HEK293 (cell line): ENCODE results near the gene KLRB1.
"Not testable (repeated sequence)": the region's sequence is repeated elsewhere in the genome, so short reads cannot be mapped to it uniquely, and the experiment has no call there.

Experiments used
- CTCF ChIA-PET: fragments of 350-600 bp; formaldehyde crosslinking; extraction: SDS; loops from one replicate; lab custom pipeline; 2021; ENCODE audit warnings: antibody characterized with exemption; lab: Yijun Ruan, JAX
- POLR2A ChIA-PET: fragments of 300-600 bp; formaldehyde crosslinking; extraction: SDS; loops from one replicate; lab custom pipeline; 2020; ENCODE audit warnings: antibody characterized with exemption, inconsistent platforms; lab: Yijun Ruan, JAX
- H3K27ac ChIP-seq: fragments of 200-500 bp; sonication (Bioruptor generic); 2 replicates; pipeline ENCODE4 v1.5.1; 2014; ENCODE audit warnings: low read depth, low read length, control low read depth, inconsistent platforms; ENCODE audit errors: extremely low read depth
- H3K36me3 ChIP-seq, 2 experiments: fragments of 200-500 bp in 1 of 2; sonication (Bioruptor generic) in 1 of 2; 1 replicate in 1 of 2; 2 replicates in 1 of 2; pipeline ENCODE4 v1.5.1; 2014 to 2017; ENCODE audit warnings: inconsistent platforms in 2 of 2, low read length in 2 of 2; ENCODE audit not compliant: control insufficient read depth in 2 of 2, insufficient read depth in 1 of 2
- H3K4me1 ChIP-seq: fragments of 200-500 bp; sonication (Bioruptor generic); 2 replicates; pipeline ENCODE4 v1.5.1; 2014; ENCODE audit warnings: mild to moderate bottlenecking, low read length, inconsistent platforms; ENCODE audit not compliant: control insufficient read depth, insufficient read depth
- H3K4me3 ChIP-seq: 2 replicates; pipeline ENCODE4 v1.5.1; 2011; ENCODE audit warnings: low read depth, mild to moderate bottlenecking, control low read depth, low read length, moderate library complexity
- H3K9me3 ChIP-seq: fragments of 200-500 bp; sonication (Bioruptor generic); 2 replicates; pipeline ENCODE4 v1.5.1; 2014; ENCODE audit warnings: low read depth, low read length, inconsistent platforms; ENCODE audit not compliant: control insufficient read depth, insufficient read depth
- MEIS1 ChIP-seq: sonication (generic); formaldehyde crosslinking; IDR thresholded peaks from 2 replicates; pipeline ENCODE4 v1.8.1; 2022; ENCODE audit warnings: missing genetic modification reagents, mild to moderate bottlenecking, borderline replicate concordance
- SALL2 ChIP-seq: fragments of 450-650 bp; formaldehyde crosslinking; IDR thresholded peaks from 2 replicates; pipeline ENCODE4 v1.5.0; 2017; ENCODE audit warnings: missing biosample characterization, mild to moderate bottlenecking, missing genetic modification characterization, borderline replicate concordance
- SETDB1 ChIP-seq: IDR thresholded peaks from one replicate; pipeline ENCODE4 v1.6.1; 2017; ENCODE audit warnings: mild to moderate bottlenecking, low read length, moderate library complexity, mixed read lengths; ENCODE audit not compliant: insufficient read length
- TRIM28 ChIP-seq: IDR thresholded peaks from 2 replicates; pipeline ENCODE4 v1.6.1; 2011; ENCODE audit warnings: low read length, control low read depth, borderline replicate concordance
- ZNF174 ChIP-seq: fragments of 450-650 bp; formaldehyde crosslinking; IDR thresholded peaks from 2 replicates; pipeline ENCODE4 v1.5.0; 2017; ENCODE audit warnings: missing biosample characterization, mild to moderate bottlenecking, missing genetic modification characterization
- ZNF19 ChIP-seq: fragments of 450-650 bp; formaldehyde crosslinking; IDR thresholded peaks from 2 replicates; pipeline ENCODE4; 2016; ENCODE audit warnings: missing biosample characterization, missing genetic modification characterization, low read depth
- ZNF350 ChIP-seq: fragments of 450-650 bp; formaldehyde crosslinking; IDR thresholded peaks from 2 replicates; pipeline ENCODE4 v1.5.0; 2017; ENCODE audit warnings: missing biosample characterization, mild to moderate bottlenecking, missing genetic modification characterization
- ZNF394 ChIP-seq: fragments of 450-650 bp; formaldehyde crosslinking; IDR thresholded peaks from 2 replicates; pipeline ENCODE4 v1.5.1; 2016; ENCODE audit warnings: missing biosample characterization, missing genetic modification characterization, mild to moderate bottlenecking, moderate library complexity, borderline replicate concordance
- ZNF555 ChIP-seq: fragments of 450-650 bp; formaldehyde crosslinking; conservative IDR thresholded peaks from 2 replicates; pipeline ENCODE4 v1.5.1; 2017; ENCODE audit warnings: missing biosample characterization, mild to moderate bottlenecking, missing genetic modification characterization, inconsistent platforms
- ZNF571 ChIP-seq: fragments of 450-650 bp; formaldehyde crosslinking; IDR thresholded peaks from 2 replicates; pipeline ENCODE4 v1.5.0; 2017; ENCODE audit warnings: missing biosample characterization, missing genetic modification characterization
- ZNF670 ChIP-seq: fragments of 450-650 bp; formaldehyde crosslinking; IDR thresholded peaks from 2 replicates; pipeline ENCODE4 v1.5.1; 2016; ENCODE audit warnings: missing biosample characterization, missing genetic modification characterization, low read depth
- ZNF747 ChIP-seq: fragments of 450-650 bp; formaldehyde crosslinking; IDR thresholded peaks from 2 replicates; pipeline ENCODE4 v1.5.1; 2016; ENCODE audit warnings: missing biosample characterization, missing genetic modification characterization
- ZNF792 ChIP-seq: fragments of 450-650 bp; formaldehyde crosslinking; IDR thresholded peaks from 2 replicates; pipeline ENCODE4 v1.5.1; 2016; ENCODE audit warnings: missing biosample characterization, missing genetic modification characterization
- ZNF843 ChIP-seq: fragments of 450-650 bp; formaldehyde crosslinking; IDR thresholded peaks from 2 replicates; pipeline ENCODE4 v1.5.1; 2016; ENCODE audit warnings: missing biosample characterization, missing genetic modification characterization
- TF ChIP-seq, protein P1 (sequence below): fragments of 450-650 bp; formaldehyde crosslinking; IDR thresholded peaks from 2 replicates; pipeline ENCODE4 v1.5.1; 2016; ENCODE audit warnings: missing biosample characterization, missing genetic modification characterization
- TF ChIP-seq, protein P2 (sequence below): fragments of 450-650 bp; formaldehyde crosslinking; conservative IDR thresholded peaks from 2 replicates; pipeline ENCODE4 v1.5.1; 2016; ENCODE audit warnings: low read depth, missing biosample characterization, missing genetic modification characterization
- TF ChIP-seq, protein P3 (sequence below): fragments of 450-650 bp; formaldehyde crosslinking; IDR thresholded peaks from 2 replicates; pipeline ENCODE4 v1.5.1; 2016; ENCODE audit warnings: missing biosample characterization, missing genetic modification characterization

The KLRB1 gene

DNA sequence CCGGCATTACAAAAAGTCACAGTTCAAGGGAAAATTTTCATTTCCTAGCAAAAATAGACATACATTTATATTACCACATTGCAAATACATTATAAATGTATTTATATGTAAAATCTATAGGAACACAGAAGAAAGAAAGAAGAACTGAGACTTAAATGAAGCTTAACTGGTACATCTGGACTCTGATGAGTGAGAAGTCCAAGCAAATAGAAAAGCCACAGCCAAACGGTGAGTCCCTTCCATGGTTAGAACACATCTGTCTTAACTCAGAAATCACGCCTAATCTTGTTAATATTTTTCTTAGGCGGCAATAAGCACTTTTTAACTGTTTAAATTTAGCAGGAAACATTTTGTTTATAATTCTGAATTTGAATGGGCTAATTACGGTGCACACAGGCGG, 9.4 kb upstream of the KLRB1 start (continued):
- TF ChIP-seq, protein P1, sequence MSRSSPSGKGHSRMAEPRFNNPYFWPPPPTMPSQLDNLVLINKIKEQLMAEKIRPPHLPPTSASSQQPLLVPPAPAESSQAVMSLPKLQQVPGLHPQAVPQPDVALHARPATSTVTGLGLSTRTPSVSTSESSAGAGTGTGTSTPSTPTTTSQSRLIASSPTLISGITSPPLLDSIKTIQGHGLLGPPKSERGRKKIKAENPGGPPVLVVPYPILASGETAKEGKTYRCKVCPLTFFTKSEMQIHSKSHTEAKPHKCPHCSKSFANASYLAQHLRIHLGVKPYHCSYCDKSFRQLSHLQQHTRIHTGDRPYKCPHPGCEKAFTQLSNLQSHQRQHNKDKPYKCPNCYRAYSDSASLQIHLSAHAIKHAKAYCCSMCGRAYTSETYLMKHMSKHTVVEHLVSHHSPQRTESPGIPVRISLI (tag by site-specific recombination), result no peak
- TF ChIP-seq ZNF350 (tag by site-specific recombination) (no peak), ZNF670 (no peak), ZNF843 (tag by site-specific recombination) (no peak), ZNF747 (tag by site-specific recombination) (no peak), ZNF555 (tag by site-specific recombination) (no peak), ZNF394 (no peak), ZNF174 (no peak), ZNF792 (tag by site-specific recombination) (no peak)
- TF ChIP-seq, protein P2, sequence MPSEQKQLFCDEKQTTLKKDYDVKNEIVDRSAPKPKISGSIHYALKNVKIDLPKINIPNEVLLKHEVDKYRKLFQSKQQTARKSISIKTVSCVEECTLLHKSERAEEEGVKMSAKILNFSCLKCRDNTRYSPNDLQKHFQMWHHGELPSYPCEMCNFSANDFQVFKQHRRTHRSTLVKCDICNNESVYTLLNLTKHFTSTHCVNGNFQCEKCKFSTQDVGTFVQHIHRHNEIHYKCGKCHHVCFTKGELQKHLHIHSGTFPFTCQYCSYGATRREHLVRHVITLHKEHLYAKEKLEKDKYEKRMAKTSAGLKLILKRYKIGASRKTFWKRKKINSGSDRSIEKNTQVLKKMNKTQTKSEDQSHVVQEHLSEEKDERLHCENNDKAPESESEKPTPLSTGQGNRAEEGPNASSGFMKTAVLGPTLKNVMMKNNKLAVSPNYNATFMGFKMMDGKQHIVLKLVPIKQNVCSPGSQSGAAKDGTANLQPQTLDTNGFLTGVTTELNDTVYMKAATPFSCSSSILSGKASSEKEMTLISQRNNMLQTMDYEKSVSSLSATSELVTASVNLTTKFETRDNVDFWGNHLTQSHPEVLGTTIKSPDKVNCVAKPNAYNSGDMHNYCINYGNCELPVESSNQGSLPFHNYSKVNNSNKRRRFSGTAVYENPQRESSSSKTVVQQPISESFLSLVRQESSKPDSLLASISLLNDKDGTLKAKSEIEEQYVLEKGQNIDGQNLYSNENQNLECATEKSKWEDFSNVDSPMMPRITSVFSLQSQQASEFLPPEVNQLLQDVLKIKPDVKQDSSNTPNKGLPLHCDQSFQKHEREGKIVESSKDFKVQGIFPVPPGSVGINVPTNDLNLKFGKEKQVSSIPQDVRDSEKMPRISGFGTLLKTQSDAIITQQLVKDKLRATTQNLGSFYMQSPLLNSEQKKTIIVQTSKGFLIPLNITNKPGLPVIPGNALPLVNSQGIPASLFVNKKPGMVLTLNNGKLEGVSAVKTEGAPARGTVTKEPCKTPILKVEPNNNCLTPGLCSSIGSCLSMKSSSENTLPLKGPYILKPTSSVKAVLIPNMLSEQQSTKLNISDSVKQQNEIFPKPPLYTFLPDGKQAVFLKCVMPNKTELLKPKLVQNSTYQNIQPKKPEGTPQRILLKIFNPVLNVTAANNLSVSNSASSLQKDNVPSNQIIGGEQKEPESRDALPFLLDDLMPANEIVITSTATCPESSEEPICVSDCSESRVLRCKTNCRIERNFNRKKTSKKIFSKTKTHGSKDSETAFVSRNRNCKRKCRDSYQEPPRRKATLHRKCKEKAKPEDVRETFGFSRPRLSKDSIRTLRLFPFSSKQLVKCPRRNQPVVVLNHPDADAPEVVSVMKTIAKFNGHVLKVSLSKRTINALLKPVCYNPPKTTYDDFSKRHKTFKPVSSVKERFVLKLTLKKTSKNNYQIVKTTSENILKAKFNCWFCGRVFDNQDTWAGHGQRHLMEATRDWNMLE, result no peak

DNA sequence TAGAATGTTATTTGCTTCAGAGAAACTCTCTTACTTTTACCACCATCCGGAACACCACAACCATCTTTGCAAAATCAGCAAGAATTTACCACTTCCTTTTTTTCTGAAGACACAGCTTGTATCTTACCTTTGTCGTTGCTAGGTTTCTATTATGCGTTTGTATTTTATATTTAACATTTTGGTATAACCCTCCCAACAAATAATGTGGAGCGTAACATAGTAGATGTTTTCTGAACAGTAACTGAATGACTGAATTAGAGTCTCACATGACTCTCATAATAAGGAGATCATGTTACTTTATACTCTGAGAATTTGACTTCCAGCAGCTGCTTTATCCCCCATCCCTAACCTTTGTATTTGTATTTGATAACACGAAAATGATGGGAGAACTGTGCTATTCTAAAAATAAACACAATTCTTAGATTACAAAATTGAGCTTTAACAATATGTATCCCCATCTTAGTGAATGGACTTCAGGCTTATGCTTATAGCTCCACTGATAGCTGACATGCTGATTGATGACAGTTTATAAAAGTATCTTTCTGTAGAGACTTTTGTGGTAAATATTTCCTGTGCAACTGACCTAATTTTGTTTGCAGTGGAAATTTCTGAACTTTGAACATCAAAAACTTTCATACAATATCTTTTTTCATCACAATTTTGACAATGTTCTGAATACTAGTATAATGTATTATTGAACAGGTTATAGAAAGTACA, 7.9 kb upstream of the KLRB1 start:
- no peak overlapping the region for H3K4me3 ChIP-seq
- POLR2A ChIA-PET, result no interaction called here

DNA sequence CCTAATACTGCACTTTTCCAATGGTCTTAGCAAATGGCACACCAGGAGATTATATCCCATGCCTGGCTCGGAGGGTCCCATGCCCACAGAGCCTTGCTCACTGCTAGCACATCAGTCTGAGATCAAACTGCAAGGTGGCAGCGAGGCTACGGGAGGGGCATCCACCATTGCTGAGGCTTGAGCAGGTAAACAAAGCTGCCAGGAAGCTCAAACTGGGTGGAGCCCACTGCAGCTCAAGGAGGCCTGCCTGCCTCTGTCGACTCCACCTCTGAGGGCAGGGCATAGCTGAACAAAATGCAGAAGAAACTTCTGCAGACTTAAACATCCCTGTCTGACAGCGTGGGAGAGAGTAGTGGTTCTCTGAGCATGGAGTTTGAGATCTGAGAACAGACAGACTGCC, 2.9 kb upstream of the KLRB1 start:
- H3K36me3 ChIP-seq, CTCF ChIA-PET, H3K4me1 ChIP-seq, POLR2A ChIA-PET, H3K27ac ChIP-seq, H3K9me3 ChIP-seq, H3K4me3 ChIP-seq: not testable (repeated sequence)

More for the DNA sequence above, 7.9 kb upstream of the KLRB1 start:
- Histone ChIP-seq H3K4me1 (no peaks in the 10 kb centered on the region), H3K27ac (no peak overlapping the region), H3K9me3 (no peaks in the 10 kb centered on the region), H3K36me3 (no peaks in the 10 kb centered on the region)
- CTCF ChIA-PET, result interaction anchor here (1.0 kb wide), 1 partner anchor 18 kb away, joined by 4 read pairs; no protein-coding TSS in a partner anchor
- TF ChIP-seq ZNF571 (tag by site-specific recombination) (no peak), TRIM28 (no peak), ZNF19 (no peak)

DNA sequence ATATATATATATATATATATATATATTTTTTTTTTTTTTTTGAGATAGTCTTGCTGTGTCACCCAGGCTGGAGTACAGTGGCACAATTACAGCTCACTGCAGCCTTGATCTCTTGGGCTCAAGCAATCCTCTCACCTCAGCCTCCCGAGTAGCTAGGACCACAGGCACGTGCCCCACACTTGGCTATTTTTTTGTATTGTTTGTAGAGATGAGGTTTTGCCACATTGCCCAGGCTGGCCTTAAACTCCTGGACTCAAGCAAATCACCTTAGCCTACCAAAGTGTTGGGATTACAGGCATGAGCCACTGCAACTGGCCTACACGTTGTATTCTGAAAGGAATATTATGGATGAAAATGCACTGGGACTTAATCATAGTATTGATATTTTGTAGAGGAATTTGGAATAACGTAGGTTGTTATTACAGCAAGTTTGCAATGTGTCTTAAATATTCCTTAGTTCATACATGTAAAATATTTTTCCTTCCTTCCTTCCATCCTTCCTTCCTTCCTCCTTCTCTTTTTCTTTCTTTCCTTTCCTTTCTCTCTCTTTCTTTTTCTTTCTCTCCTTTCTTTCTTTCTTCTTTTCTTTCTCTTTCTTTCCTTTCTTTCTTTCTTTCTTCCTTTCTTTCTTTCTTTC, 862 bp downstream of the KLRB1 start:
- Histone ChIP-seq H3K27ac (no peak overlapping the region), H3K9me3 (no peaks in the 10 kb centered on the region), H3K36me3 (no peaks in the 10 kb centered on the region), H3K4me3 (no peak overlapping the region), H3K4me1 (no peaks in the 10 kb centered on the region)
- ChIA-PET CTCF (no interaction called here), POLR2A (no interaction called here)
- TF ChIP-seq SETDB1 (no peak), SALL2 (tag by site-specific recombination) (no peak), MEIS1 (no peak)
- TF ChIP-seq, protein P3, sequence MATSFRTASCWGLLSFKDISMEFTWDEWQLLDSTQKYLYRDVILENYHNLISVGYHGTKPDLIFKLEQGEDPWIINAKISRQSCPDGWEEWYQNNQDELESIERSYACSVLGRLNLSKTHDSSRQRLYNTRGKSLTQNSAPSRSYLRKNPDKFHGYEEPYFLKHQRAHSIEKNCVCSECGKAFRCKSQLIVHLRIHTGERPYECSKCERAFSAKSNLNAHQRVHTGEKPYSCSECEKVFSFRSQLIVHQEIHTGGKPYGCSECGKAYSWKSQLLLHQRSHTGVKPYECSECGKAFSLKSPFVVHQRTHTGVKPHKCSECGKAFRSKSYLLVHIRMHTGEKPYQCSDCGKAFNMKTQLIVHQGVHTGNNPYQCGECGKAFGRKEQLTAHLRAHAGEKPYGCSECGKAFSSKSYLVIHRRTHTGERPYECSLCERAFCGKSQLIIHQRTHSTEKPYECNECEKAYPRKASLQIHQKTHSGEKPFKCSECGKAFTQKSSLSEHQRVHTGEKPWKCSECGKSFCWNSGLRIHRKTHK, result no peak
